ENCODE measurements around the gene NTN5.
A peak's percentile ranks its signal among the peaks of the same experiment; 100 is the strongest.
"Not testable (repeated sequence)": the region's sequence is repeated elsewhere in the genome, so short reads cannot be mapped to it uniquely, and the experiment has no call there.

Gene NTN5

GRCh38 chr19:48639483-48640375 lies 33.1 kb downstream of the NTN5 start:
- no peak for DNase-seq

GRCh38 chr19:48638831-48639381 lies 33.9 kb downstream of the NTN5 start:
- DNase-seq = no peak

- DNase-seq = peak; percentile 90
These were observed 34.6 kb downstream of the NTN5 start for GRCh38 chr19:48637948-48638830.

GRCh38 chr19:48637449-48637947 lies 35.3 kb downstream of the NTN5 start:
- peak; percentile 88 for DNase-seq

- peak; percentile 73 for DNase-seq
These were observed 35.9 kb downstream of the NTN5 start, which contains the start of gene DBP for GRCh38 chr19:48636859-48637448. Gene DBP, minus strand, starts transcription at chr19:48637379. Its CDS starts 385 bp downstream, at chr19:48636994.

- no peak for DNase-seq
These were observed 36.6 kb downstream of the NTN5 start for GRCh38 chr19:48635966-48636858.

- DNase-seq = no peak
These were observed 37.4 kb downstream of the NTN5 start for GRCh38 chr19:48635263-48635965.

- peak; percentile 92 for DNase-seq
These were observed 38.2 kb downstream of the NTN5 start for GRCh38 chr19:48634424-48635262.

GRCh38 chr19:48634036-48634342 lies 38.8 kb downstream of the NTN5 start:
- no peak for DNase-seq

GRCh38 chr19:48633148-48634035 lies 39.4 kb downstream of the NTN5 start:
- DNase-seq = no peak

- DNase-seq = no peak
These were observed 40.1 kb downstream of the NTN5 start for GRCh38 chr19:48632692-48633147.

GRCh38 chr19:48632286-48632685 lies 40.5 kb downstream of the NTN5 start:
- not testable (repeated sequence) for DNase-seq

GRCh38 chr19:48631225-48631624 lies 41.6 kb downstream of the NTN5 start:
- no peak for DNase-seq

GRCh38 chr19:48630296-48631063 lies 42.3 kb downstream of the NTN5 start:
- no peak for DNase-seq

- DNase-seq = no peak
These were observed 43.1 kb downstream of the NTN5 start for GRCh38 chr19:48629599-48630295.

GRCh38 chr19:48629297-48629598 lies 43.6 kb downstream of the NTN5 start:
- no peak for DNase-seq

- DNase-seq = no peak
These were observed 44.1 kb downstream of the NTN5 start for GRCh38 chr19:48628486-48629296.
